GM12801 (cell line): ENCODE data around the gene PPARG.

ENCODE experiments used
- TF ChIP-seq, protein P1 (sequence below): IDR thresholded peaks from one replicate; pipeline ENCODE4 v1.5.1; 2011; ENCODE audit warnings: control low read depth; ENCODE audit not compliant: insufficient read length; ENCODE audit errors: extremely low read depth

PPARG gene

DNA sequence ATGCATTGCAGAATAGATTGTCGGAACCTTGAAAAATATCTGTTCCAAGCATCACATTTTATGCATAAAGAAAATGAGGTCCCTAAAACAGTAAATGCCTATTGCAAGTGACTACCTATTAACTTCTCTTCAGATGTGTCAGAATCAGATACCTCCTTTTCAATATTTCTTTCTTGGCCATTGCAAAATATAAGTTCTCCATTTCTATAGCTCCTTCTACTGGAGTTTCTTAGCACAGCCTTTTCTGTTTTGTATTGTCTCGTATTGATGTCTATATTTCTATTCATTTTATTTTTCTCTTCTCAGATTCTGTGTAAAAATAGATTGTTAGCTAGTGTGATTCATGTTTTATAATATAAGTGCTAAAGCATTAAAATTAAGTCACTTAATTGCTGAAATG is 63.4 kb downstream of the PPARG start:
- TF ChIP-seq, protein P1, sequence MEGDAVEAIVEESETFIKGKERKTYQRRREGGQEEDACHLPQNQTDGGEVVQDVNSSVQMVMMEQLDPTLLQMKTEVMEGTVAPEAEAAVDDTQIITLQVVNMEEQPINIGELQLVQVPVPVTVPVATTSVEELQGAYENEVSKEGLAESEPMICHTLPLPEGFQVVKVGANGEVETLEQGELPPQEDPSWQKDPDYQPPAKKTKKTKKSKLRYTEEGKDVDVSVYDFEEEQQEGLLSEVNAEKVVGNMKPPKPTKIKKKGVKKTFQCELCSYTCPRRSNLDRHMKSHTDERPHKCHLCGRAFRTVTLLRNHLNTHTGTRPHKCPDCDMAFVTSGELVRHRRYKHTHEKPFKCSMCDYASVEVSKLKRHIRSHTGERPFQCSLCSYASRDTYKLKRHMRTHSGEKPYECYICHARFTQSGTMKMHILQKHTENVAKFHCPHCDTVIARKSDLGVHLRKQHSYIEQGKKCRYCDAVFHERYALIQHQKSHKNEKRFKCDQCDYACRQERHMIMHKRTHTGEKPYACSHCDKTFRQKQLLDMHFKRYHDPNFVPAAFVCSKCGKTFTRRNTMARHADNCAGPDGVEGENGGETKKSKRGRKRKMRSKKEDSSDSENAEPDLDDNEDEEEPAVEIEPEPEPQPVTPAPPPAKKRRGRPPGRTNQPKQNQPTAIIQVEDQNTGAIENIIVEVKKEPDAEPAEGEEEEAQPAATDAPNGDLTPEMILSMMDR = no peak

DNA sequence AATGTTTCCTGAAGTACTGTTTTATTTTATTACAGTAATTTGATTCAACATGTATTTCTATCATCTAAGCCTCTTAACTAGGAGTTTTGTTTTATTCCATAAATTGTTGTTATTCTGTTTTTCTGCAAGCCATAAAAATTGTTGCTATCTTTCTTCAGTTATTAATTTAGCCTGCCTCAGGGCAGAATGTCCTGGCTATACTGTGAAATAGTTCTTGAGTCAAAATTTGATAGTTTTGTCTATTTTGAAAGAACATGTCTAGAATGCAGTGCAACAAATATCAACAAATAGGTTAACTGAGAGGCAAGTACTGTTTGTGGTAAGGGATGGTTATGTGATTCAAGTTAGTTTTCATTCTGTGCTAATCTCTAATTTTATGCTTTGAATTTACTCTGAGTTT is 63.9 kb downstream of the PPARG start:
- TF ChIP-seq, protein P1 = no peak

DNA sequence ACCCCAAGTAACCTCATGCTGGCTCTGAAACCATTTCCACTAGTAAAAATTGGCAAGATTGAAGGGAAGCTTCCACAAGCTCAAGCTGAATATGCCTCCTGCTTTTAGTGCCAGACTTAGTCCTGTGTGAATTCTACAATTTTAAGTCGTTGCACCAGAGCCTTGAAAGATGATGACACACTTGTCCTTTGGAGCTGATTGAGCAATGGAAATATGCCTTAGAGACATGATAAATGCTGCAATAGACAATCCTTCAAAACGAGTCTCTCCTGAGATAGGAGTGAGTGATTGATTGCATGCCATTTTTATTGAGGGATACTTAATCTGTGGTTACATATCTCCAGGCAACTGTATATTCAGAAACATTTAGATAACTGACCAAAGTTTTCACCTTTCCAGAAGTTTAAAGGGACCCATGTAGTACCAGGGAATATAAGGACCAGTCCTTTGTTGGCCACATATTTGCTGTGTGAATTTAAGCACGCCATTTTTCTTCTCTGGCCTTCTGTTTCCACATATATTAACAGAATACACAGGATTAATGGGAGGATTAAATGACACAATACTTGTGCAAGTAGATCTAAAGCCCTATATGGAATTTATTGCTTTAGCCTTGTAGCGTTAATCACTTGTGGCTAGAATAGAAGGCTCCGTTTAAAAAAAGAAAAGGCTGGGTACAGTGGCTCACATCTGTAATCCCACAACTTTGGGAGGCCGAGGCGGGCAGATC is 65.1 kb downstream of the PPARG start:
- TF ChIP-seq, protein P1 = no peak

DNA sequence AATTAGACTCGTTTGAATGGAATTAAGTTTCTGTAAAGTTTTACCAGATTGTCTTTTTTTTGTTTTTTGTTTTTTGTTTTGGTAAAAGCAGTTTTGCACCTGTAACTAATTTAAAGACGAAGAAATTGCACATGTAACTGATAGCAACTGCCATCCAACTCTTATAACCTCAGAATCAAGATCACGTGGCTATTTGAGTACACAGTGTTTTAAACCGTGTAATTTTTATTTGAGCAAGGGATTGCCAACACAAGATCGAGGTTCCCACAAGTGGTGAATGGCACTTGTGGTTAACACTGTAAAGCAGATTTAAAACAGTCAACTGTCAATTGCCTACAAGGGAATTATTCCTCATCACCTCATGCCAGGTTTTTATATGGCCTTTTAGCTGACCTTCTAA is 67.3 kb downstream of the PPARG start:
- TF ChIP-seq, protein P1 = no peak

DNA sequence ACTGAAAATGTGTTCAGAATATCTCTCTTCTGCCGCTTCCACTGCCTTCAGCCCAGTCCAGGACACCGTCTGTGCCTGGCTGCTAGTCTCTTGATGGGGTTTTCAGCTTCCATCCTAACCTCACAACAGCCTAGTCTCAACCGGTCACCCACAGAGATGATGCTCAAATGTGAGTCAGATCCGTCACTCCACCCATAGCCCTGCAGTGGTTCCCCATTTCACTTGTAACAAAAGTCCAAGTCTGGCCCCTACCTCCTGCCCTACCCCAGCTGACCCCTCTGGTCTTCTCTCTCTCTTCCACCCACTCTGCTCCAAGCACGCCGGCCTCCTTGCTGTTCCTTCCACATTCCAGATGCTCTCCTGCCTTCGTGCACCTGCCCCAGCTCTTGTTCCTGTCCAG is 68.1 kb downstream of the PPARG start:
- TF ChIP-seq, protein P1 = no peak

DNA sequence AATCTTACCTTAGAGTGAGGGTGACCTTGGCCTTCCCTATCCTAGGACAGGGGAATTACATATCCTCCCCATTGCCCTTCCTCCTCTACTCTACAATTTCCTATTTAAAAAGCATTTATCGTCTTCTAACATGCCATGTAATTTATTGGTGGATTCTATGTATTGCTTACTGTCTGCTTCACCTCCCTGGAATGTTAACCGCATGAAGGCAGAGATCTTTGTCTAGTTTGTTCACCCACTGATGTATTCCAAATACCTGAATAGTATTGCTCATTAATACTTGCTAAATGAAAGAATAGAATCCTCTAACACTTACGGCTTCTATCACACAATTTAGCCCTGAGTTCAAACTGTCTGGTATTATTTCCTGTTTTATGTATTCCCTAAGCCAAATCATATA is 68.6 kb downstream of the PPARG start:
- TF ChIP-seq, protein P1 = no peak

DNA sequence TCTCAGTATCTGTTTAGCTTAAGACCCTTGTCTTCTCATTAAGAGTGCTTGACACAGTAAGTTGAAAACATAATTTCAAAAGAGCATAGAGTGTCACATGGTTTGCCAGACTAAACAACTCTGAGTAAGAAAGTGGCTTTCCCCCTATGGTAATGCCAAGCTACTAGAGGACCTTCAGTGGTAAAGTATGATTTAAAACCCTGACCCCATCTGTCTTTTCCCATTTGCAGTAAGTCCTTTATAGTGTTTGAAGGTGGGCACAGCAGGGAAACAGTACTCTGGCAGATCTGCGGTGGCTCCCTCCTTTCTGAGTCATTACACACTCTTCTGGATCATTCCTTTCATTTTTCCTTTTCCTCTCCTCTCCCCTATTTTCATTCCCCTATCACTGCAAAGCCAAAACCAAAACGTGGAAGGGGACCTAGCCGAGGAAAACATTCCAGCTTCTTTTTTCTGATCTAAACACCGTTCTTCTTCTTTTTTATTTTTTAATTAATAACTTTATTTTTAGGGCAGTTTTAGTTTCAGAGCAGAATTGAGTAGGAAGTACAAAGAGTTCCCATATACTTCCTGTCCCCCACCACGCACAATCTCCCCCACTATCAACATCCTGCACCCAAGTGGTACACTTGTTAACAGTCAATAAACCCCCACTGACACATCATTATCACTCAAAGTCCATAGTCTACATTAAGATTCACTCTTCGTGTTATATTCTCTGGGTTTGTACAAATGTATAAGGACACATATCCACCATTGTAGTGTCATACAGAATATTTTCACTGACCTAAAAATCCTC is 74.7 kb downstream of the PPARG start:
- TF ChIP-seq, protein P1 = no peak
